Lung microvascular endothelial cell (primary cell): ENCODE measurements around the gene KASH5. TPM values are rescaled to one million over a fixed set of nuclear protein-coding genes. Genes with fewer than 3 reads are reported as not detected.
A peak's percentile ranks its signal among the peaks of the same experiment; 100 is the strongest.
"Not testable (repeated sequence)": the region's sequence is repeated elsewhere in the genome, so short reads cannot be mapped to it uniquely, and the experiment has no call there.

ENCODE experiments used
- DNase-seq, 2 donors: peaks; one replicate each; pipeline versions ENCODE4 v3.0.0 to v3.0.0-alpha.2; 2010; ENCODE audit warnings: low read depth in 2 of 2
- total RNA-seq: library from RNA; depleted of rRNA; stranded (reverse); fragments of >200 nt; gene quantifications from 2 replicates; pipeline ENCODE4 v1.2.1, GENCODE V29; 2014

The KASH5 gene
- total RNA-seq, 1 donor from 2014 or later: not detected

- DNase-seq: peak; percentile 20 to 34
These were observed 48.5 kb downstream of the KASH5 start for GRCh38 chr19:49436381-49437017.

GRCh38 chr19:49437231-49437630 is 49.2 kb downstream of the KASH5 start:
- DNase-seq: no peak

GRCh38 chr19:49438261-49438660 is 50.2 kb downstream of the KASH5 start:
- DNase-seq: no peak

- DNase-seq: no peak
These were observed 51.8 kb downstream of the KASH5 start for GRCh38 chr19:49439836-49440235.

DNA sequence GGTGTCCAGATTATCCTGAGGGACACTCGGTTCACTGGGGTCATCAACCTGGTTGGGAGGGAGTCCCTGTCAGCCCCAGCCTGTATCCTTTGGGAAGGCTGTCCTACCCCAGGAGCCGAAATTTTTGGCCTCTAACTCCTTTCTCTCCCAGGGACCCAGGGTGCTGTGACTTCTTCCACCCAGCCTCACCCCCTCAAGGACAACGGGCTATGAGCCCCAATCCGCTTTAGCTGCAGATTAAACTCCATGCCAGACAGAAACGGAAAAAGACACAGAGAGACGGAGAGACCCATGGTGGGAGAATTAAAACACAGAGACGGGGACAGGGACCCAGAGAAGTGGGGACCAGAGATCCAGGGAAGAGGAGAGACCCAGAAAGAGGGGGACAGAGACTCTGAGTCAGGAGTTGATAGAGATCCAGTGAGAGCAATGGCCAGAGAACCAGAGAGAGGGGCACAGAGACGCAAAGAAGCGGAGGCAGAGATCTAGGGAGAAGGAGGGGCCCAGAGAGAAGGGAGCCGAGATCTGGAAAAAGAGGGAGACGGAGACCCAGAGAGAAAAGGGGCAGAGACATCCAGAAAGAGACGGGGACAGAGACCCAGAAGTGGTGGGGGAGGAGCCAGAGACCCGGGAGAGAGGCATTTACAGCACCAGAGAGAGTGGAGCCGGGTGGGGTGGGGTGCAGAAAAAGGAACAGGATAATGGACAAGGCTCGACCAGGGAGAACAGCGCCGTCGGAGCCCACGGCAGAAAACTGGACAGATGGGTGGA is 52.6 kb downstream of the KASH5 start:
- DNase-seq: no peak

DNA sequence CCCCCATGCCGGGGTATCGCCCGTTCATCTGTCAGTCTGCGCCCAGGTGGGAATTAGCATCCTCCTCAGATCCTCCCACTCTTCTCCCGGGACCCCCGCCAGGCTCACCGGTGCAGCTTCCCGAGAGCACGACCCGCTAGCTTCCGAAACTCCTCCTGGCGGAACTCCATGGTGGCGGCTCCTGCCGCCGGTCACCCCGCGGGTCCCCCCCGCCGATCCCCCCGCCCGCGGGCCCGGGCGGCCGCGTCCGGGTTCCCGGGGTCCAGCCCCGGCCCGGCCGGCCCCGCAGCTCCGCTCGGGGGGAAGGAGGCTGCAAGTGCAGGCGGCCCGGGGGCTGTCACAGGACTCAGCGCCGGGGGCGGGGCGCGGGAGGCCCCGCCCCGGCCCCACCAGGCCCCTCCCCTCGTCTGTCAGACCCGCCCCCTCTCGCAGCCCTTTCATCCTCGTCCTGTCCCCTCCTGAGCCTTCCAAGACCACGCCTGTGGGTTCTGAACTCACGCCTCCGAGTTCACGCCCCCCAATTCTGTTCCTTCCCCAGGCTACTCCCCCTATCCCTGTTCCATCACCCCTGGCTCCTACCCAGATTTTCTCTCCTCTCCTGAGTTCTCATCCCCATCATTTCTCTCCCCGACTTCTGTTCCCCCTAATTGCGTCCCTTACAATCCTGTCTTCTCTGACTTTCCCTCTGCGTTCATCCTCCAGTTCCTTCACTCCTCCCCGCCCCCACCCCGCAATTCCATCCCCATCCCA is 53.3 kb downstream of the KASH5 start, which contains the start of gene SLC17A7:
Gene SLC17A7 (minus strand): TSS at position 318 of the 750 bp plus-strand sequence. CDS start 148 bp downstream, at position 170.
- peak in 1 of 2 donors; percentile 20 for DNase-seq

DNA sequence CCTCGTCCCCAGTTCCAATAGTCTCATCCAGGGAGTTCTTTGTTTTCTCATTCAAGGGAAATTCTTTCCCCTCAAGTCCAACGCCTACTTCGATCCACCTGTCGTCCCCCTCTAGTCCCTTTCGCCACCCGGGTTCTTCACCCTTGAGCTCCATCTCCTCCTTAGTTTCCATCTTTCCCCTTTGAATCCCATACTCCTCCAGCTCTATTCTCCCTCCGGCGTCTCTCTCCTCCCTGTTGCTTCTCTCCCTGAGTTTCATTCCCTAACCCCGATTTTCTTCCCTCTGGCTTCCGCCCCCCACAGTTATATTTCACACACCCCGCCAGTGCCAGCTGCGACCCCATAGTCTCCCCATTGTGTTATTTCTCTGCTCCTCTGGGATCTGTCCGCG is 53.9 kb downstream of the KASH5 start:
- DNase-seq: no peak

GRCh38 chr19:49442354-49442753 is 54.3 kb downstream of the KASH5 start:
- DNase-seq: no peak

- DNase-seq: peak; percentile 83 to 91
These were observed 54.8 kb downstream of the KASH5 start for GRCh38 chr19:49442771-49443365.

GRCh38 chr19:49443366-49444099 is 55.5 kb downstream of the KASH5 start:
- DNase-seq: peak; percentile 93 to 96

DNA sequence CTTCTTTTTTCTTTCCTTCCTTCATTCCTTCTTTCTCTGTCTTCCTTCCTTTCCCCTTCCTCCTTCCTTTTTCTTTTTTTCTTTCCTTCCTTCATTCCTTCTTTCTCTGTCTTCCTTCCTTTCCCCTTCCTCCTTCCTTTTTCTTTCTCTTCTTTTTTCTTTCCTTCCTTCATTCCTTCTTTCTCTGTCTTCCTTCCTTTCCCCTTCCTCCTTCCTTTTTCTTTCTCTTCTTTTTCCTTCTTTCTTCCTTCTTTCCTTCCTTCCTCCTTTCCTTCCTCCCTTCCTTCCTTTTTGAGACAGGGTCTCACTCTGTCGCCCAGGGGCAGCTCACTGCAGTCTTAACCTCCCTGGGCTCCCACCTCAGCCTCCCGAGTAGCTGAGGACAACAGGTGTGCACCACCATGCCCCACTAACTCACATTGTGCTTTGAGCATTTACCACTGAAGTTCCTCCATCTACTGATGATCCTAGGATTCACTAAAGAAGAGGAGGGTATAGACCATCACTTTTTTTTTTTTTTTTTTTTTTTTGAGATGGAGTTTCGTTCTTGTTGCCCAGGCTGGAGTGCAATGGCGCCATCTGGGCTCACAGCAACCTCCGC is 56.2 kb downstream of the KASH5 start:
- DNase-seq: not testable (repeated sequence)

- DNase-seq: no peak
These were observed 57.9 kb downstream of the KASH5 start for GRCh38 chr19:49445997-49446396.

DNA sequence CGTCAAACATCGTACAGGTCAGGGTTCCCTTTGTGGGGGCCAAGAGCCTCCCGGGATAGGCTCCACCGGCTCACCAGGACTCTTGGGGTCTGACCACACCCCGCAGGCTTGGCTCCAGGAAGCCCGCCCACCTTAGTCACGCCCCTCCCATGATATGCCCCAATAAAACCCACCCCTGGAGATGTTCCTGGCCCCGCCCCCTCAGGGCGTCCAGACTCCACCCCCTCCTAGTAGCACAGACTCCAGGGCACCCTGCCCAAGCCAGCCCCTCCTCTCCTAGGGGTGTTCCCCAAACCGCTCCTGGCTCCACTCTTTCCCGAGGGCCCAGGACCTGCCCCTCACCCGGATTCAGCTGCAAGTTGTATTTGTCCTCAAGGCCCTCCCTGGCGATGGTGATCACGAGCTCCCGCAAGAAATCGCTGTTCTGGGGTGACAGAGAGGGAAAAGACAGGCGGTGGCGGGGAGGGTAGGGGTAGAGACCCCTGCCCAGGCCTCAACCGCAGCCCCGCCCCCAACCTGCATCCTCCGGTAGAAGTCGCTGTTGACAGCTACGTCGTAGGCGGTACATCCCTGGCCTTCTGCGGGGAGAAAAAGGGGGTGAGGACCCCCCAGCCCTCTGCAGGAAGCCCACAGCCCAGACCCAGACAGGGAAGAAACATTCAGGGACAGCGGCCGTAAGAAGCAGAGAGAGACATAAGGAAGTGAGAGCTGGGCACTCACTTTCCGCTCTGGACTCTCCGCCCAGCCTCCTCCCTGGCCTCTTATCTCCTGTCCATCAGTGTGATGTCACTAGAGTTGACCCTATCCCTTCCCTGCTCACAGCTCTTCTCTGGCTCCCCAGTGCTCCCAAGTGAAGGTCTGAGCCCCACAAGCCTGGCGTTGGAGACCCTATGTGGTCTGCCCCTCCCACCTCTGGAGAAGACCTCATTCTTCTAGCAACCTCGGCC is 59.7 kb downstream of the KASH5 start:
- no peak for DNase-seq

DNA sequence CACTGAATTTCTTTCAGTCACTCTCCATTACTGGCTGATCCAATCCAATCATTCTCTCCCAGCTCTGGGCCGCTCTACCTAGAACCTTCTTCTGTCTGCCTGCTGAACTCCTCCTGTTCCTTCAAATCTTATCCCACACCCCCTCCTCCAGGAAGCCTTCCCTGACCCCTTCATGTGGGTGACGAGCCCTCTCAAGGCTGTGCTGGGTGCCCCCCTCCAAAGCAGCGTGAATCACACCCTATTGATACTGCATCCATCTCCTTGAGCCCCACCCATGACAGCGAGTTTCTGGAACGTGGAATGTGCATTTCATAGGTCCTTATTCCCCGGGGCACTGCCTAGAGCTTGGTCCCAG is 60.4 kb downstream of the KASH5 start:
- no peak for DNase-seq

GRCh38 chr19:49450405-49450804 is 62.4 kb downstream of the KASH5 start:
- DNase-seq: no peak

- DNase-seq: peak; percentile 99
These were observed 63.6 kb downstream of the KASH5 start, which contains the start of gene PIH1D1 for GRCh38 chr19:49451430-49452181. Gene PIH1D1, minus strand, starts transcription at chr19:49451814. Its CDS starts 240 bp downstream, at chr19:49451574.

DNA sequence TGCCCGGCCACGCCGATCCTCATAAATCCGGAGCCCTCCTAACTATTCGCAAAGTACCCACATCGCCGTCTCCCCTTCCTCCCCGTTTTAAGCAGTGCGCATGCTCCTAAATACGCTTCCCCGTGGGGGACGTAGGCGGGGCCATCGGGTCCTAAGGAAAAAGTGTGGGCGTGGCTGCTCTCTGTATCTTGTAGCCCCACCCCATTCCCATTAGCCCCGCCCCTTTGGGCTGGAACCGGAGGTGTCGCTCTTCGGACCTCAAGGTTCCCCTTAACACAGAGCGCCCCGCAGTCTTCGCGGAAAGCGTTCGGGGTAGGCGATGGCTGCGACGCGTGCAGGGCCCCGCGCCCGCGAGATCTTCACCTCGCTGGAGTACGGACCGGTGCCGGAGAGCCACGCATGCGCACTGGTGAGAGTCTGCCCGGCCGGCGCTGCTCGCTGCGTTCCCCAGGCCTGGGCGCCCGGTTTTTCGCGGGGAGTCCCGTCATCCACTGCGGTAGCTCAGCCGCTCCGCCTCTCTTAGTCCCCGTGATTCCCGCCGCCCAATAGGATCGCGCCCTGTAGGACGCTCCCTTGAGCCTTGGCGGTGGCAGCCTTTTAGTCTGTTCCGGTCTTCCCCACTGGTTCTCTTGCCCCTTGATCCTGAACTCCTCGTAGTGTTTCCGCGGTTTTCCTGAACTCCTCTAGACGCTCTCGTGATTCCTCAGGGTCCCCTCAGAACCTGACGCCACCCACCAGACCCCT is 65.1 kb downstream of the KASH5 start, which contains the start of gene ALDH16A1:
Gene ALDH16A1 (plus strand): TSS at position 213 of the 744 bp plus-strand sequence. CDS start 107 bp downstream, at position 320.
- peak; percentile 99 for DNase-seq

- no peak for DNase-seq
These were observed 65.8 kb downstream of the KASH5 start for GRCh38 chr19:49453757-49454240.
